Measurements from ENCODE around the gene ECI1. TPM values are rescaled to one million over a fixed set of nuclear protein-coding genes. Genes with fewer than 3 reads are reported as not detected.

The ECI1 gene
- total RNA-seq, 1 donor from 2014 or later, result 40.4 TPM

DNA sequence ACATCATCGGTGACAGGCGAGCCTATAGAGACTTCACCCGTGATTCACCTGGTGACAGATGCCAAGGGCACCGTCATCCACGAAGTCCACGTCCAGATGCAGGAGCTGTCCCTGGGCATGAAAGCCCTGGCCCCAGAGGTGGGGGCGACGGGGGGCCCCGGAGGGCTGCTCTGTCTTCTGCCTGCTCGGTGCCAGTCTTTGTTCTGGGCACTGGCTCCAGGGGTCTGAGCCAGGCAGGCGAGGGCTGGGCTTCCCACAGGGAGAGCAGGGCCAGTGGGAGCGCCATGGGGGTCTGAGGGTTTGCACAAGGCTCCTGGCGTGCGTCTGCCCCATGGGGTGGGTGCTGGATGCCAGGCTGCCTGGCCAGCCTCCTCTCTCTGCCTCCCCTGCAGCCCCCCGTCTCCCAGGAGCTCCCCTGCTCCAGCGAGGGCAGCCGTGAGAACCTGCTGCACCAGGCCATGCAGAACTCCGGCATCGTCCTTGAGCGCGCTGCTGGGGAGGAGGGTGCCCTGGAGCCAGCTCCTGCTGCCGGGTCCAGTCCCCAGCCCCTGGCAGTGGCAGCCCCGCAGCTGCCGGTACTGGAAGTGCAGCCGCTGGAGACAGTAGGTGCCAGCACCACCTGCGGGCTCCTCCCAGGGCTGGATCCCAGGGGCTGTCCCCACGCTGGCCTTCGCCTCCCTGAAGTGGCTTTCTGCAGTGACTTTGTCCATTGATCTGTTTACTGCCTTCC, 18.2 kb downstream of the ECI1 start:
- Mint-ChIP-seq H3K4me1 (ENCODE audit: low read depth) (no peaks in the 10 kb centered on the region), H3K4me3 (ENCODE audit: low read depth) (no peak overlapping the region), H3K9me3 (no peaks in the 10 kb centered on the region), H3K27me3 (ENCODE audit: low read depth) (no peaks in the 10 kb centered on the region), H3K27ac (no peak overlapping the region), H3K36me3 (ENCODE audit: low read depth) (peaks cover 19% of the 10 kb centered on the region)
- no peak for DNase-seq (ENCODE audit: low spot score)
- intact Hi-C loops (cut with micrococcal nuclease), result no loop called here

DNA sequence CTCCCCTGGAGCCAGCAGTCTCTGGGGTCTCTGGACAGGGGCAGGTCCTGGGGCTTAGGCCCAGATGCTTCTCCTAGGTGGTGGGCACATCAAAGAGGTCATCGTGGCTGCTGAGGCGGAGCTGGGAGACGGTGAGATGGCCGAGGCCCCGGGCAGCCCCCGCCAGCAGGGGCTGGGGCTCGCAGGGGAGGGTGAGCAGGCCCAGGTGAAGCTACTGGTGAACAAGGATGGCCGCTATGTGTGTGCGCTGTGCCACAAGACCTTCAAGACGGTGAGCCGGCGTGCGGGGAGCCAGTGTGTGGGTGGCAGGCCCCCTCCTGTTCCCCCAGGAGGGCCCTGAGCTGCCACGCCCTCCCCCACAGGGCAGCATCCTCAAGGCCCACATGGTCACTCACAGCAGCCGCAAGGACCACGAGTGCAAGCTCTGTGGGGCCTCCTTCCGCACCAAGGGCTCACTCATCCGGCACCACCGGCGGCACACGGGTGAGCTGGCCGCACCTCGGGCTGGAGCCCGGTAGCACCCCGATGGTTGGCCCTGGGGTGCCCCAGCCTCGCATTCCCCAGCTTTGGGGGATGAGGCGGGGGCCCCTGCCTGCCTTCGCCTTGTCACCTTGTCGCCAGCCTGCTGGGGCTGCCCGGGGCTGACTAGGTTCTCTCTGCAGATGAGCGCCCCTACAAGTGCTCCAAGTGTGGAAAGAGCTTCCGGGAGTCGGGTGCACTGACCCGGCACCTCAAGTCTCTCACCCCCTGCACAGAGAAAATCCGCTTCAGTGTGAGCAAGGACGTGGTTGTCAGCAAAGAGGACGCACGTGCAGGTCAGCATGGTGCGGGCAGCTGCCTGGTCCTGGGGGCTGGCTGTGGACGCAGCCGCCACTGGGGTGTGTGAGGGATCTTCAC, 19.0 kb downstream of the ECI1 start:
- no peak overlapping the region for H3K27ac Mint-ChIP-seq
- H3K4me3 Mint-ChIP-seq (ENCODE audit: low read depth), result no peak overlapping the region
- no peaks in the 10 kb centered on the region for H3K27me3 Mint-ChIP-seq (ENCODE audit: low read depth)
- no peak for DNase-seq (ENCODE audit: low spot score)
- H3K9me3 Mint-ChIP-seq, result no peaks in the 10 kb centered on the region
- intact Hi-C loops (cut with micrococcal nuclease), result no loop called here
- peaks cover 19% of the 10 kb centered on the region for H3K36me3 Mint-ChIP-seq (ENCODE audit: low read depth)
- no peaks in the 10 kb centered on the region for H3K4me1 Mint-ChIP-seq (ENCODE audit: low read depth)

DNA sequence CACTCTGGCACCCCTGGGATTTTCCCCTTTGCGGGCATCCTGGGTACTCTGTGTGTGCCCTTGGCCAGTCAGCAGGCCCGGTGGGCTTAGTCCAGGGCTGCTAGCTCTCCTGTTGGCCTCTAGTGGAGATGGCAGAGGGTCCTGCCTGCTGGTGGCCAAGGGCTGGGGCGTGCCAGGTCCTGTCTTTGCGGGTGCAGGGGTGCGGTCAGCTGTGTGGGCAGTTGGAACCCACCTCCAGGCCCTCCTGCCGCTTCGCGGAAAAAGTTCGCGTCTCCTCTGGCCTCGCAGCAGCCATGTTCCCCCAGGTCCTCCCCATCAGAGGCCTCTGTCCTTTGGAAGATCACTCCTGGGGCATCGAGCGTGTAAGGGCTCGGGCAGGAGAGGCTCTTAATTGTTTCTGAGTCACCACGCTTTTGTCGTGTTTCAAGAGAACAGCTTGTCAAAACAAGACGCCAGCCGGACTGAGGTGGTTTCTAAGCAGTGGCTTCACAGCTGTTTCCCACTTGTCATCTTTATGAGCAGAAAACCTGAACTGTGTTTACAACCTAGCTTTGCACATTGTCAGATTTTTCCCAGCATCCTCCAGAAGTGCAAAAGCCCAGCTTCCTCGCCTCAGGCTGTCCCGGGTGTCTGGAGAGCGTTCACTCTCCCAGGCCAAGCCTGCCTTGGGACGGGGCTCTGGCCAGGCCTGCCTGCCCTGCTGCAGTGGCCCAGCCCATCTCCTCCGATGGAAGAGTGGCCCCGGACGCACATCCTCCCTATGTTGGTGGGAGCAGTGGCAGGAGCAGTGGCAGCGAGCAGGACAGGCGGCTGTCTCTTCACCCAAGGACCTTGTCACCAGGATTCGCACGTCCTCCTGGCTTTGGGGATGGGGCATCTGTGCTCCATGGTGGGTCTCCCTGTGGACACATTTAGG, 20.1 kb downstream of the ECI1 start:
- intact Hi-C loops (cut with micrococcal nuclease), result no loop called here
- no peak for DNase-seq (ENCODE audit: low spot score)
- peaks cover 19% of the 10 kb centered on the region for H3K36me3 Mint-ChIP-seq (ENCODE audit: low read depth)
- H3K4me3 Mint-ChIP-seq (ENCODE audit: low read depth), result no peak overlapping the region
- H3K4me1 Mint-ChIP-seq (ENCODE audit: low read depth), result peaks cover under 1% of the 10 kb centered on the region
- no peaks in the 10 kb centered on the region for H3K27me3 Mint-ChIP-seq (ENCODE audit: low read depth)
- no peak overlapping the region for H3K27ac Mint-ChIP-seq
- no peaks in the 10 kb centered on the region for H3K9me3 Mint-ChIP-seq

DNA sequence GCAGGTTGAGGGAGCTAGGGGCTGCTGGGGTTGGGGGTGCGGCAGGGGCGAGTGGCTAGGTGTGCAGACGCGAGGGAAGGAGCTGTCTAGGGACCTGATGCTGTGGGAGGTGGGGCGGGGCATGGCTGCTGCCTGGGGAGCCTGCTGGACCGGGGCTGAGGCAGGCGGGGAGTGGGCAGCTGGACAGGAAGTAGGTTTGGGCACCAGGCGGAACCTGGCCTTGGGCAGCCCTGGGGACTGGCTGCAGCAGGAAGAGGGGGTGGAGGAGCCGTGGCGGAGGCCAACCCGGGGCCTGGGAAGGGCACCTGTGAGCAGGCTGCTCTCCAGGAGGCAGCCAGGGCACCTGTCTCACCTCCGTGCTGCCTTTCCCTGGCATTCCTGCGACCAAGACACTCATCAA, 21.0 kb downstream of the ECI1 start:
- H3K9me3 Mint-ChIP-seq, result no peaks in the 10 kb centered on the region
- no peak overlapping the region for H3K4me3 Mint-ChIP-seq (ENCODE audit: low read depth)
- H3K36me3 Mint-ChIP-seq (ENCODE audit: low read depth), result peaks cover 22% of the 10 kb centered on the region
- H3K4me1 Mint-ChIP-seq (ENCODE audit: low read depth), result peaks cover 5% of the 10 kb centered on the region
- H3K27ac Mint-ChIP-seq, result no peak overlapping the region
- no peaks in the 10 kb centered on the region for H3K27me3 Mint-ChIP-seq (ENCODE audit: low read depth)
- DNase-seq (ENCODE audit: low spot score), result no peak
- intact Hi-C loops (cut with micrococcal nuclease), result no loop called here

DNA sequence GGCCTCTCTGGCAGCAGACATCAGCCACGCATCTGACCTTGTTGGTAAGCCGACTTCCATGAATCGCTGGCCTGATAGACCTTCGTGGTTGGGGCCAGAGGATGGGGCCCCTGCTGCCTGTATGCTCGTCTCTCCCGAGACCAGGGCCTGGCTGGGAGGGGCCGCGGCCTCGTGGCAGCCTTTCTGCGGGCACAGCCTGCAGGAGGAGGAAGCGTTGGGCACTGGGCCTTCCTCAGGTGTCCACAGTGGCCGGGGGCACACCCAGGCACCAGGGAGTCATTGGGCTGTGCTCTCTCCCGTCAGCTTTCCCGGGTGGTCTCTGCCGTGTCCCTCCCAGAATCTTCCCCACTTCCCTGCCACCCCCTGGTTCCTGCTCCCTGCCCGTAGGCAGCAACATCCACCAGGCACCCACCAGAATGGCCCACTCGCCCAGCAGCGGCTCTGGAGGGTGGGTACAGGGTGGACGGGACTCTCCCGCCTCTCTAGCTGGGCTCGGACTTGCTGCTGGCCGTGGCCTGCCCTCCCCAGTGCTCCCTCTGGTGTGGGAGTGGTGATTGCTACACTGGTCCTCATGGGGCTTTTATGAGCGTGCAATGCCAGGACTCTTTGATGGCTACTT, 21.6 kb downstream of the ECI1 start:
- H3K27ac Mint-ChIP-seq, result no peak overlapping the region
- no peak for DNase-seq (ENCODE audit: low spot score)
- no peak overlapping the region for H3K4me3 Mint-ChIP-seq (ENCODE audit: low read depth)
- intact Hi-C loops (cut with micrococcal nuclease), result no loop called here
- peaks cover 19% of the 10 kb centered on the region for H3K36me3 Mint-ChIP-seq (ENCODE audit: low read depth)
- no peaks in the 10 kb centered on the region for H3K9me3 Mint-ChIP-seq
- no peaks in the 10 kb centered on the region for H3K27me3 Mint-ChIP-seq (ENCODE audit: low read depth)
- peaks cover 5% of the 10 kb centered on the region for H3K4me1 Mint-ChIP-seq (ENCODE audit: low read depth)

DNA sequence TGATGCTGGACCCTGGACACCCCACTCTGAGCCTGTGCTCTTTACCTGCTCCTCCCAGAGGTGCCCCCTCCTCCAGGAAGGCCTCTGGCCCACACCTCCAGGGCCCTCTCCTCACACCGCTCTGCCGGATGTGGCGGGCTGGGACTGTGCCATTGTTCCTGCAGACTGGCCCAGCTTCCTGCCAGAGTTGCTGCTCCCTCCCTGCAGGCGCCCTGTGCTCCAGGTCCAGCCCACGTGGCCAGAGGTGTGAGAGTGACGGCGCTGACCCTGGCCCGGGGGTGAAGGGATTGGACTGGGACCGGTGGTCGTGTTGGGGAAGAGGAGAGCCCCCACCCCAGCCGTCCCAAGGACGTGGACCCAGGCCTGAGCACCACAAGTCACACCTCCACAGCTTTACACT, 22.3 kb downstream of the ECI1 start:
- intact Hi-C loops (cut with micrococcal nuclease), result no loop called here
- Mint-ChIP-seq H3K4me1 (ENCODE audit: low read depth) (peaks cover 8% of the 10 kb centered on the region), H3K27me3 (ENCODE audit: low read depth) (no peaks in the 10 kb centered on the region), H3K4me3 (ENCODE audit: low read depth) (no peak overlapping the region), H3K36me3 (ENCODE audit: low read depth) (peaks cover 17% of the 10 kb centered on the region), H3K27ac (no peak overlapping the region), H3K9me3 (no peaks in the 10 kb centered on the region)
- DNase-seq (ENCODE audit: low spot score), result no peak

DNA sequence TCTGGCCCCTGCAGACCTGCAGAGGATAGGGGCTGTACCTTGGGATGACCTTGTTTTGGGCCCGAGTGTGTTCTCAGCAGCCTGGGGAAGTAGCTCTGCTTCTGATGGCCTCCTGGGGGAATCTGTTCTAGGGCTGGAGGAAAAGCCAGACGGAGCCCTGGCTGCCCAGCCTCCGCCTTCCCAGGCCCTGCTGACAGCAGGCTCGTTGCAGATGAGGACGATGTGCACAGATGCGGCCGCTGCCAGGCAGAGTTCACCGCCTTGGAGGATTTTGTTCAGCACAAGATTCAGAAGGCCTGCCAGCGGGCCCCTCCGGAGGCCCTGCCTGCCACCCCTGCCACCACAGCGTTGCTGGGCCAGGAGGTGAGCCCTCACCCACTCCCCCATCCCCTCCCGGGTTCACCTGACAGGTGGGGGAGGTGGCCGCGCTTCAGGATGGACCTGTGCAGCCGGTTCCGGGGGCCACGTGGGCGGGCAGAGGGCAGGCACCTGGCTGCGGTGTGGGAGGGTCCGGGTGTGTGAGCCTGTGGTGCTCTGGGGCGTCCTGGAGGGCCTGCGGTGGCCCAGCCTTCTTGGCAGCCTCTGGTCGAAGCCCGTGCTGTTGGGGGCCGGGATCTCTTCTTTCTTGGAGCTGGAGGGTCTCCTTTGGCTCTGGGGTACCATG, 23.1 kb downstream of the ECI1 start:
- Mint-ChIP-seq H3K9me3 (no peaks in the 10 kb centered on the region), H3K27me3 (ENCODE audit: low read depth) (no peaks in the 10 kb centered on the region), H3K36me3 (ENCODE audit: low read depth) (peaks cover 17% of the 10 kb centered on the region), H3K27ac (no peak overlapping the region), H3K4me1 (ENCODE audit: low read depth) (peaks cover 8% of the 10 kb centered on the region), H3K4me3 (ENCODE audit: low read depth) (no peak overlapping the region)
- intact Hi-C loops (cut with micrococcal nuclease), result no loop called here
- no peak for DNase-seq (ENCODE audit: low spot score)

DNA sequence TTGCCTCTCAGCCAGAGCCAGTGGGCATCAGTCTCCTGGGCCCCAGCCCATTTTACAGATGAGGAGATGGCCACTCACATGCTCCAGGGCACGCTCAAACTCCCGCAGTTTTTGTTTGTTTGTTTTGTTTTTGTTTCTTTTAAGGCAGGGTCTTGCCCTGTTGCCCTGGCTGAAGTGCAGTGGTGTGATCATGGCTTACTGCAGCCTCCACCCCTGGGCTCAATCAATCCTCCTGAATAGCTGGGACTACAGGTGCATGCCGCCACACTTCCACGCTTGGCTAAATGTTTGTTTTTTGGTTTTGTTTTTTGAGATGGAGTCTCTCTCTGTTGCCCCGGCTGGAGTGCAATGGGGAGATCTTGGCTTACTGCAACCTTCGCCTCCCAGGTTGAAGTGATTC, 24.5 kb downstream of the ECI1 start:
- intact Hi-C loops (cut with micrococcal nuclease), result no loop called here
- no peaks in the 10 kb centered on the region for H3K9me3 Mint-ChIP-seq
- no peak for DNase-seq (ENCODE audit: low spot score)
- H3K27ac Mint-ChIP-seq, result no peak overlapping the region
- no peak overlapping the region for H3K4me3 Mint-ChIP-seq (ENCODE audit: low read depth)
- H3K4me1 Mint-ChIP-seq (ENCODE audit: low read depth), result peaks cover 8% of the 10 kb centered on the region
- H3K27me3 Mint-ChIP-seq (ENCODE audit: low read depth), result no peaks in the 10 kb centered on the region
- H3K36me3 Mint-ChIP-seq (ENCODE audit: low read depth), result peaks cover 17% of the 10 kb centered on the region

DNA sequence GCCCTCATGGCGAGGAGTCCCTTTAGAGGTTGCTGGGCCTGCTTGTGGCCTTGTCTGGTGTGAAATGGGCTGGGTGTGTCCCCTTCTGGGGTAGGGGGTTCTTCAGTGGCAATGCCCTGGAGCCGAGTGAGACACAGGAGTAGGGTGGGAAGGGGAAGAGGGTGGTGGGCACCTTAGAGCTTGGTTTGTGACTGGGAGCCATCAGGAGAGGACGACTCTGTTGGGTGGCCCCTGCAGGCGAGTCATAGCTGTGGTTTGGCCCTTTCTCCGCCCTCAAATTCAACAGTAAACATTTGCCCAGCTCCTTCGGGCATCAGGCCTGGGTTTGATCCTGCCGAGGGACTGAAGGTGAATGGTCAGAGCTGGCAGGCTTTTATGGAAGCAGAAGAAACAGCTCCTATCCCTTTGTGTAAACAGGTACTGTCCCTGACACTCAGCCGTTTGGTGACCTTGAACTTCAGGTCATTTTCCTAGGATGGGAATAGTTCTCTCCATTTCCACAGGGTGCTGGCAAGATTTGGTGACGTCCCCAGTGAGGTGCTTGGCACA, 25.1 kb downstream of the ECI1 start:
- Mint-ChIP-seq H3K9me3 (no peaks in the 10 kb centered on the region), H3K4me3 (ENCODE audit: low read depth) (peak overlapping the region; percentile 56), H3K4me1 (ENCODE audit: low read depth) (peaks cover 8% of the 10 kb centered on the region), H3K27me3 (ENCODE audit: low read depth) (no peaks in the 10 kb centered on the region), H3K36me3 (ENCODE audit: low read depth) (peaks cover 17% of the 10 kb centered on the region), H3K27ac (no peak overlapping the region)
- no peak for DNase-seq (ENCODE audit: low spot score)
- intact Hi-C loops (cut with micrococcal nuclease), result no loop called here

DNA sequence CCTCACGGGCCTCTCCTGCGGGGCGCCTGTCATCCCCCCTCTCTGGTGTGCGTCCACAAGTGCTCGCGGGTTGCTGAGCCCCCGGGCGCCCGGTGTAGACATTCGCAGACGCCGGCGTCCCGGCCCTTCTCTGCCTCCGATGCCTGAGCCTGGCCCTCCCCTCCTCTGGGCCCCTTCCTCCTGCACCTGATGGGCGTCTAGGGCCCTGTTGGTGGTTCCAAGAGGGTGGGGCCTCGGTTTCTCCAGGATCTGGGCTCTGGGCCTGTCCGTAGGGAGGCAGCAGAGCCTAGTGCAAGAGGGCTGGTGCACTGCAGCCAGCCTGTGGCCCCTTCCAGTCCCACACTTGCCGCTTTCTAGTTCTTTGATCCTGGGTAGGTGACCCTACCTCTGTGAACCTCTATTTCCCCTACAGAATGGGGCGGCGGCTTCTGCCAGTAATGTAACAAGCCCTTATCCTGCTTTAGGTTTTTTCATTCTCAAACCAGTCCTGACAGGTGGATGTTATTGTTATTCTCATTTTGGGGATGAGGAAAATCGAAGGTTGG, 27.4 kb downstream of the ECI1 start:
- DNase-seq (ENCODE audit: low spot score), result peak; percentile 26
- Mint-ChIP-seq H3K36me3 (ENCODE audit: low read depth) (peaks cover 5% of the 10 kb centered on the region), H3K4me1 (ENCODE audit: low read depth) (peaks cover 8% of the 10 kb centered on the region), H3K4me3 (ENCODE audit: low read depth) (peak overlapping the region; percentile 82), H3K27ac (peak overlapping the region; percentile 68), H3K9me3 (no peaks in the 10 kb centered on the region), H3K27me3 (ENCODE audit: low read depth) (no peaks in the 10 kb centered on the region)
- intact Hi-C loops (cut with micrococcal nuclease), result loop anchor here (1.0 to 2.0 kb wide), 4 partner anchors 9 to 289 kb away; partner anchors contain the start of genes ATP6V0C, MLST8 and RNPS1

DNA sequence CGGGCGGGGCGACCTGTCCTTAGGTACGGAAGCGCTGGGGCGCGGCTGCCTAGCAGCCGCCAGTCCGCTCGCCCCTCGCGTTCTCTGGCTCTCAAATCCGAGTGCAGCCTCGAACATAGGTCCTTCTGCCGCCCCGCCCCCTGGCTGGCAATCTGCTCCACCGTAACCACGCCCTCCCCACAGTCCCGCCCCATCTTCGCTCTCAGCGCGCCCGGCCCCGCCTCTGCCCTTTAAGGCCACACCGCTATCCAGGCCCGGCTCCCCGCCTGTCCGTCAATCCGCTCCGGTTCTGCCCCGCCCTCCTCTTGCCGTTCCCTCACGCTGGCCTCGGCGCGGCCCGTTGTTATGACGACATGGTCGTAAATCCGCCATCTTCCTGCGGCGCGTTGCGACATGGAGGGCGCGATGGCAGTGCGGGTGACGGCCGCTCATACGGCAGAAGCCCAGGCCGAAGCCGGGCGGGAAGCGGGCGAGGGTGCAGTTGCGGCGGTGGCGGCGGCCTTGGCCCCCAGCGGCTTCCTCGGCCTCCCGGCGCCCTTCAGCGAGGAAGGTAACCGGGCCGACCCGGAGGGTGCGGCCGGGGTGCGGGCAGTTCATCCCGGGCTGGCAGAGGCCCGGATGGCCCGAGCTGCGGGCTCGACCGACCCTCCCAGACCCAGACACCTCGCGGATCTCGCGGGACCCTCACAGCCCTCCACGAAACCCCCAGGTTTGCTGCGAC, 28.0 kb downstream of the ECI1 start, which contains the start of gene E4F1:
TSS of gene E4F1 (plus strand) at position 371 of the 721 bp plus-strand sequence. CDS start at position 394, 23 bp downstream.
- peaks cover 8% of the 10 kb centered on the region for H3K4me1 Mint-ChIP-seq (ENCODE audit: low read depth)
- DNase-seq (ENCODE audit: low spot score), result peak; percentile 100
- no peaks in the 10 kb centered on the region for H3K27me3 Mint-ChIP-seq (ENCODE audit: low read depth)
- intact Hi-C loops (cut with micrococcal nuclease), result loop anchor here (1.0 to 2.0 kb wide), 4 partner anchors 8 to 289 kb away; partner anchors contain the start of genes ATP6V0C, MLST8 and RNPS1
- H3K36me3 Mint-ChIP-seq (ENCODE audit: low read depth), result peaks cover 5% of the 10 kb centered on the region
- no peaks in the 10 kb centered on the region for H3K9me3 Mint-ChIP-seq
- peak within 1 kb of the TSS; percentile 82 for H3K4me3 Mint-ChIP-seq (ENCODE audit: low read depth)
- H3K27ac Mint-ChIP-seq, result peak within 1 kb of the TSS; percentile 75
